ENCODE measurements around the gene CCNY.

DNA sequence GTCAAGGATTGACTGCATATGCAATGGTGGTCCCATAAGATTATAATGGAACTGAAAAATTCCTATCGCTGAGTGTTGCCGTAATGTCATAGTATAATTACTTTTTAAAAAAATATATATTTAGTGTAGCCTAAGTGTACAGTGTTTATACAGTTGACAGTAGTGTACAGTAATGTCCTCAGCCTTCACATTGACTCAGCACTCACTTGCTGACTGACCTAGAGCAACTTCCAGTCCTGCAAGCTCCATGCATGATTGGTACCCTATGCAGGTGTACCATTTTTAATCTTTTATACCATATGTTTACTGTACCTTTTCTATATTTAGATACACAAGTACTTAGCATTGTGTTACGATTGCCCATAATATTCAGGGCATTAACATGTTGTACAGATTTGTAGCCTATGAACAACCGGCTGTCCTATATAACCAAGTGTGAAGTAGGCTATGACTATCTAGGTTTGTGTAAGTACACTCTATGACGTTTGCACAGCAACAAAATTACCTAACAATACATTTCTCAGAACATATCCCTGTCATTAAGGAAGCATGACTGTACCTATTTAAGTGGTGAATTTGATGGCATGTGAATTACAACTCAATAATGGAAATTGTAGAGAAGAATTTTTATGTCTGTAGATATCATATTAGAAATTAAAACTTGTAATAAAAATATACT lies 40.9 kb downstream of the CCNY start:
- TF ChIP-seq, protein P1, sequence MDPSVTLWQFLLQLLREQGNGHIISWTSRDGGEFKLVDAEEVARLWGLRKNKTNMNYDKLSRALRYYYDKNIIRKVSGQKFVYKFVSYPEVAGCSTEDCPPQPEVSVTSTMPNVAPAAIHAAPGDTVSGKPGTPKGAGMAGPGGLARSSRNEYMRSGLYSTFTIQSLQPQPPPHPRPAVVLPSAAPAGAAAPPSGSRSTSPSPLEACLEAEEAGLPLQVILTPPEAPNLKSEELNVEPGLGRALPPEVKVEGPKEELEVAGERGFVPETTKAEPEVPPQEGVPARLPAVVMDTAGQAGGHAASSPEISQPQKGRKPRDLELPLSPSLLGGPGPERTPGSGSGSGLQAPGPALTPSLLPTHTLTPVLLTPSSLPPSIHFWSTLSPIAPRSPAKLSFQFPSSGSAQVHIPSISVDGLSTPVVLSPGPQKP (IDR thresholded peaks at IDR 0.05; ENCODE audit: borderline replicate concordance, low read depth, low read length) = no peak
- TF ChIP-seq, protein P2, sequence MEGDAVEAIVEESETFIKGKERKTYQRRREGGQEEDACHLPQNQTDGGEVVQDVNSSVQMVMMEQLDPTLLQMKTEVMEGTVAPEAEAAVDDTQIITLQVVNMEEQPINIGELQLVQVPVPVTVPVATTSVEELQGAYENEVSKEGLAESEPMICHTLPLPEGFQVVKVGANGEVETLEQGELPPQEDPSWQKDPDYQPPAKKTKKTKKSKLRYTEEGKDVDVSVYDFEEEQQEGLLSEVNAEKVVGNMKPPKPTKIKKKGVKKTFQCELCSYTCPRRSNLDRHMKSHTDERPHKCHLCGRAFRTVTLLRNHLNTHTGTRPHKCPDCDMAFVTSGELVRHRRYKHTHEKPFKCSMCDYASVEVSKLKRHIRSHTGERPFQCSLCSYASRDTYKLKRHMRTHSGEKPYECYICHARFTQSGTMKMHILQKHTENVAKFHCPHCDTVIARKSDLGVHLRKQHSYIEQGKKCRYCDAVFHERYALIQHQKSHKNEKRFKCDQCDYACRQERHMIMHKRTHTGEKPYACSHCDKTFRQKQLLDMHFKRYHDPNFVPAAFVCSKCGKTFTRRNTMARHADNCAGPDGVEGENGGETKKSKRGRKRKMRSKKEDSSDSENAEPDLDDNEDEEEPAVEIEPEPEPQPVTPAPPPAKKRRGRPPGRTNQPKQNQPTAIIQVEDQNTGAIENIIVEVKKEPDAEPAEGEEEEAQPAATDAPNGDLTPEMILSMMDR (conservative IDR thresholded peaks at IDR 0.05; ENCODE audit: low read depth, low read length) = no peak
- TF ChIP-seq POLR2A (IDR thresholded peaks at IDR 0.05; ENCODE audit: low read depth, low read length) = no peak
